Lung (tissue), 12 donors: ENCODE results near the gene ABR. TPM values are rescaled to one million over a fixed set of nuclear protein-coding genes. Genes with fewer than 3 reads are reported as not detected.

Source experiments
- ATAC-seq: fragments of 200-7000 bp; cut with Tn5 transposase; one replicate; pipeline ENCODE4 v1.9.1; 2020; ENCODE audit warnings: moderate number of reproducible peaks; ENCODE audit not compliant: insufficient read depth, low FRiP score
- DNase-seq, 3 donors: peaks; one replicate each; pipeline ENCODE4 v3.0.0-alpha.2; 2013 to 2017
- H3K27ac ChIP-seq, 2 donors: one replicate each; pipeline ENCODE4 v1.5.1; 2013; ENCODE audit warnings: mild to moderate bottlenecking in 2 of 2, moderate library complexity in 2 of 2, control low read depth in 1 of 2, inconsistent platforms in 1 of 2, low read depth in 1 of 2, low read length in 1 of 2
- H3K27me3 ChIP-seq, 3 donors: one replicate each; pipeline ENCODE4 v1.5.1; 2013; ENCODE audit warnings: low read length in 2 of 3; ENCODE audit not compliant: control insufficient read depth in 3 of 3, insufficient read depth in 3 of 3
- H3K36me3 ChIP-seq, 4 donors: one replicate each; pipeline ENCODE4 v1.5.1; 2013; ENCODE audit warnings: low read length in 4 of 4, mild to moderate bottlenecking in 1 of 4, moderate library complexity in 1 of 4; ENCODE audit not compliant: control insufficient read depth in 4 of 4, insufficient read depth in 4 of 4
- H3K4me1 ChIP-seq, 5 donors: one replicate each; pipeline ENCODE4 v1.5.1; 2013; ENCODE audit warnings: low read length in 5 of 5, mild to moderate bottlenecking in 2 of 5, moderate library complexity in 1 of 5; ENCODE audit not compliant: control insufficient read depth in 5 of 5, insufficient read depth in 5 of 5
- H3K4me3 ChIP-seq: one replicate; pipeline ENCODE4 v1.5.1; 2013; ENCODE audit warnings: mild to moderate bottlenecking, control low read depth, moderate library complexity
- H3K9ac ChIP-seq, 2 donors: one replicate each; pipeline ENCODE4 v1.5.1; 2013; ENCODE audit warnings: low read length in 2 of 2, control low read depth in 1 of 2; ENCODE audit not compliant: insufficient read depth in 1 of 2
- H3K9me3 ChIP-seq, 4 donors: one replicate each; pipeline ENCODE4 v1.5.1; 2013; ENCODE audit warnings: low read length in 3 of 4, mild to moderate bottlenecking in 1 of 4, moderate library complexity in 1 of 4; ENCODE audit not compliant: control insufficient read depth in 4 of 4, insufficient read depth in 3 of 4
- WGBS, 2 donors: extraction: QIAGEN DNeasy Blood & Tissue Kit; methylation state at CpG; one replicate each; pipeline ENCODE4 v1.1.7; 2013; 5-methylcytosine and 5-hydroxymethylcytosine counted together
- polyA plus RNA-seq, 2 donors: library from polyadenylated mRNA; stranded (reverse); fragments of 200-250 nt; gene quantifications; one replicate each; pipeline ENCODE4 v1.2.1, GENCODE V29; 2013
- total RNA-seq, 2 donors: library from RNA; depleted of rRNA in 1 of 2; stranded (reverse); fragments of >200 nt in 1 of 2; gene quantifications; one replicate each; pipeline ENCODE4 v1.2.1, GENCODE V29; 2014 to 2021
- TF ChIP-seq, protein P1 (sequence below): IDR thresholded peaks from 2 replicates; pipeline ENCODE4 v1.5.1; 2012; ENCODE audit warnings: mild to moderate bottlenecking; ENCODE audit errors: control extremely low read depth, extremely low read depth
- donor health status: control.
- donor health status: control.
- donor health status: Bipolar disorder and iron deficiency.
- donor health status: healthy.
- donor health status: DM: yes; HTN: yes; CAD: no.

The ABR gene
- total and polyA plus RNA-seq, 4 donors: 54.8 to 187 (median 70.2) TPM

GRCh38 chr17:1034652-1035210 lies 145.1 kb downstream of the ABR start:
- DNase-seq: no peak
- TF ChIP-seq, protein P1, sequence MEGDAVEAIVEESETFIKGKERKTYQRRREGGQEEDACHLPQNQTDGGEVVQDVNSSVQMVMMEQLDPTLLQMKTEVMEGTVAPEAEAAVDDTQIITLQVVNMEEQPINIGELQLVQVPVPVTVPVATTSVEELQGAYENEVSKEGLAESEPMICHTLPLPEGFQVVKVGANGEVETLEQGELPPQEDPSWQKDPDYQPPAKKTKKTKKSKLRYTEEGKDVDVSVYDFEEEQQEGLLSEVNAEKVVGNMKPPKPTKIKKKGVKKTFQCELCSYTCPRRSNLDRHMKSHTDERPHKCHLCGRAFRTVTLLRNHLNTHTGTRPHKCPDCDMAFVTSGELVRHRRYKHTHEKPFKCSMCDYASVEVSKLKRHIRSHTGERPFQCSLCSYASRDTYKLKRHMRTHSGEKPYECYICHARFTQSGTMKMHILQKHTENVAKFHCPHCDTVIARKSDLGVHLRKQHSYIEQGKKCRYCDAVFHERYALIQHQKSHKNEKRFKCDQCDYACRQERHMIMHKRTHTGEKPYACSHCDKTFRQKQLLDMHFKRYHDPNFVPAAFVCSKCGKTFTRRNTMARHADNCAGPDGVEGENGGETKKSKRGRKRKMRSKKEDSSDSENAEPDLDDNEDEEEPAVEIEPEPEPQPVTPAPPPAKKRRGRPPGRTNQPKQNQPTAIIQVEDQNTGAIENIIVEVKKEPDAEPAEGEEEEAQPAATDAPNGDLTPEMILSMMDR: no peak

GRCh38 chr17:1033503-1033902 lies 146.3 kb downstream of the ABR start:
- Histone ChIP-seq H3K4me3 (no peak overlapping the region), H3K4me1 (peaks cover 0 to 33% (median 4%) of the 10 kb centered on the region in 5 donors), H3K36me3 (peaks cover 0 to 30% (median under 1%) of the 10 kb centered on the region in 4 donors), H3K27me3 (no peaks in the 10 kb centered on the region), H3K9me3 (peaks cover 0 to 3% (median 0%) of the 10 kb centered on the region in 4 donors), H3K27ac (no peak overlapping the region), H3K9ac (no peak overlapping the region)
- DNase-seq (no peak), ATAC-seq (no peak)
- TF ChIP-seq, protein P1: no peak
- 61 to 76% methylated on average over 11 of the region's 11 CpGs for WGBS, 2 donors

More at GRCh38 chr17:1034652-1035210, 145.1 kb downstream of the ABR start:
- no peak for ATAC-seq
- Histone ChIP-seq H3K27me3 (no peaks in the 10 kb centered on the region), H3K36me3 (peaks cover 0 to 33% (median under 1%) of the 10 kb centered on the region in 4 donors), H3K27ac (no peak overlapping the region), H3K4me3 (no peak overlapping the region), H3K9me3 (peaks cover 0 to 3% (median 0%) of the 10 kb centered on the region in 4 donors), H3K4me1 (peaks cover 0 to 27% (median 9%) of the 10 kb centered on the region in 5 donors), H3K9ac (no peak overlapping the region)
- WGBS, 2 donors: 90 to 92% methylated on average over 20 of the region's 20 CpGs

- TF ChIP-seq, protein P1: no peak
- peaks cover 0 to 33% (median 4%) of the 10 kb centered on the region in 5 donors for H3K4me1 ChIP-seq
Measured at GRCh38 chr17:1032391-1032790, 147.4 kb downstream of the ABR start.

GRCh38 chr17:1031711-1032110 lies 148.1 kb downstream of the ABR start:
- TF ChIP-seq, protein P1: no peak
- peaks cover 0 to 33% (median 4%) of the 10 kb centered on the region in 5 donors for H3K4me1 ChIP-seq
- H3K27ac ChIP-seq: no peak overlapping the region
- peaks cover 0 to 30% (median under 1%) of the 10 kb centered on the region in 4 donors for H3K36me3 ChIP-seq
- ATAC-seq: no peak
- no peak overlapping the region for H3K4me3 ChIP-seq
- no peak overlapping the region for H3K9ac ChIP-seq
- WGBS, 2 donors: 35 to 46% methylated on average over 18 to 30 of the region's 35 CpGs
- H3K9me3 ChIP-seq: no peaks in the 10 kb centered on the region
- H3K27me3 ChIP-seq: no peaks in the 10 kb centered on the region
- DNase-seq: peak; percentile 80 to 93 (median 84)

More at GRCh38 chr17:1032391-1032790, 147.4 kb downstream of the ABR start:
- Histone ChIP-seq H3K9me3 (no peaks in the 10 kb centered on the region), H3K36me3 (peaks cover 0 to 28% (median under 1%) of the 10 kb centered on the region in 4 donors), H3K4me3 (no peak overlapping the region), H3K27ac (no peak overlapping the region), H3K9ac (no peak overlapping the region), H3K27me3 (no peaks in the 10 kb centered on the region)
- ATAC-seq (no peak), DNase-seq (no peak)
- WGBS, 2 donors: 88 to 91% methylated on average over 27 of the region's 27 CpGs
